NCI-H526 treated with DMSO at 0.1 percent for 48 hours (cell line): ENCODE data around the gene TTC22.

ENCODE experiments used
- DNase-seq: peaks from one replicate; lab custom pipeline; 2025; lab: John Stamatoyannopoulos, UW

Gene TTC22

GRCh38 chr1:54750596-54750995 lies 50.5 kb downstream of the TTC22 start:
- DNase-seq = no peak

- no peak for DNase-seq
These were observed 52.9 kb downstream of the TTC22 start for GRCh38 chr1:54748094-54748835.

- DNase-seq = no peak
These were observed 55.3 kb downstream of the TTC22 start for GRCh38 chr1:54745864-54746263.

- no peak for DNase-seq
These were observed 55.8 kb downstream of the TTC22 start for GRCh38 chr1:54745274-54745673.

GRCh38 chr1:54744696-54745095 lies 56.4 kb downstream of the TTC22 start:
- no peak for DNase-seq

GRCh38 chr1:54743416-54744226 lies 57.5 kb downstream of the TTC22 start:
- no peak for DNase-seq

- no peak for DNase-seq
These were observed 58.8 kb downstream of the TTC22 start for GRCh38 chr1:54742282-54742681.

- DNase-seq = no peak
These were observed 59.6 kb downstream of the TTC22 start for GRCh38 chr1:54741531-54741930.

- no peak for DNase-seq
These were observed 62.9 kb downstream of the TTC22 start for GRCh38 chr1:54738244-54738643.

GRCh38 chr1:54736685-54737084 lies 64.4 kb downstream of the TTC22 start:
- DNase-seq = no peak
